HUES64 (cell line): Measurements from ENCODE around the gene TMEM132A. TPM values are rescaled to one million over a fixed set of nuclear protein-coding genes. Genes with fewer than 3 reads are reported as not detected.
A peak's percentile ranks its signal among the peaks of the same experiment; 100 is the strongest.

ENCODE experiments used
- H3K27ac ChIP-seq: 2 replicates; pipeline ENCODE4 v1.7.0; 2013; ENCODE audit warnings: low read depth, low read length, inconsistent platforms
- H3K27me3 ChIP-seq: 2 replicates; pipeline ENCODE4 v1.6.1; 2013; ENCODE audit warnings: mild to moderate bottlenecking, low read length; ENCODE audit not compliant: insufficient read depth
- H3K36me3 ChIP-seq: 2 replicates; pipeline ENCODE4 v1.6.1; 2013; ENCODE audit warnings: mild to moderate bottlenecking, low read length; ENCODE audit not compliant: insufficient read depth
- H3K4me1 ChIP-seq: 2 replicates; pipeline ENCODE4 v1.6.1; 2013; ENCODE audit warnings: mild to moderate bottlenecking, low read length, moderate library complexity; ENCODE audit not compliant: insufficient read depth
- H3K4me3 ChIP-seq: 2 replicates; pipeline ENCODE4 v1.5.1; 2013; ENCODE audit warnings: mild to moderate bottlenecking, low read length, moderate library complexity
- H3K9ac ChIP-seq: 2 replicates; pipeline ENCODE4 v1.6.1; 2013; ENCODE audit warnings: mild to moderate bottlenecking, low read depth, low read length
- H3K9me3 ChIP-seq: 2 replicates; pipeline ENCODE4 v1.6.1; 2013; ENCODE audit warnings: low read depth, low read length; ENCODE audit not compliant: insufficient read depth
- WGBS: fragments of 150-250, 120-280 bp; methylation state at CpG from one replicate; pipeline ENCODE4 v1.1.7; 2013; ENCODE audit warnings: missing lambda C conversion rate; 5-methylcytosine and 5-hydroxymethylcytosine counted together
- polyA plus RNA-seq, 2 experiments: library from polyadenylated mRNA; stranded (reverse); fragments of 50-300 nt; gene quantifications; one replicate each; pipeline ENCODE4 v1.2.3, GENCODE V29; 2013

The TMEM132A gene
- 73.4 TPM for polyA plus RNA-seq (2013, experiment 1 of 2)
- polyA plus RNA-seq (2013, experiment 2 of 2) = 73.1 TPM

GRCh38 chr11:60924110-60924905, at the start of gene TMEM132A:
TSS of gene TMEM132A (plus strand) at chr11:60924460. CDS start at chr11:60924634, 174 bp downstream.
- H3K4me3 ChIP-seq = peak within 1 kb of the TSS; percentile 86
- H3K9ac ChIP-seq = peak within 1 kb of the TSS; percentile 82
- H3K27ac ChIP-seq = no peak within 1 kb of the TSS

DNA sequence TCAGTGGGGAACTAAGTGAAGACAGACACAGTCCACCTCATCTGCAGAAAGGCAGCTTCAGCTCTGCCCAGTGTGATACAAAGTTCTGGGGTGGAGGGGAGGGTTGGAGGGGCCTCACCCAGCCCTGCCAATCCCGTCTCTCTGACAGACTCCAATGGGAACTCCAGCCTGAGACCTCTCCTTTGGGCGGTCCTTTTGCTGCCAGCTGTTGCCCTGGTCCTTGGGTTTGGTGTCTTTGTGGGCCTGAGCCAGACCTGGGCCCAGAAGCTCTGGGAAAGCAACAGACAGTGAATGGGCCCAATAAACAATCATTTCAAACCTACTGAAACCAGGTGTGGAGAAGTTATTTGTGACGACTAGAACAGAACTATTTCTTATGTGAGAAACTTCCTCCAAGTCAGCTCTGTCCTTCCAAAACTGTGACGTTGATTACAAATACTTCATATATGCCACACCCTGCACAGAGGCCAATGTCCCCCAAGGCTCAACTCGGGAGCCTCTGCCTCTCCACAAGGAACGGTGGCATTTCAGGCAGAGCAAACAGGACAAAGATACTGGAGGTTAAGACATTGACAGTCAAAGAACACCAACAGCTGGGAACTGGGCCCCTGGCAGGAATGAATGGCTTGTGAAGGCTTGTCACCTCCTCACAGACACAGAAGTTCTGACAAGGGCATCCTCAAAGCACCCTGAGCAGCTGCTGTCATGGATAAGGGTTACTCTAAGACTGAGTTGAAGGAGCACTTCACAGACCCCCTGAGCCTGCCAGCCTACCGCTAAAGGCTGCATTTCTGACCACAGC, 48.7 kb upstream of the TMEM132A start:
- no peak overlapping the region for H3K27ac ChIP-seq
- peaks cover 10% of the 10 kb centered on the region for H3K36me3 ChIP-seq
- no peak overlapping the region for H3K9ac ChIP-seq
- no peak overlapping the region for H3K4me3 ChIP-seq
- 97% methylated on average over 7 of the region's 7 CpGs for WGBS
- no peaks in the 10 kb centered on the region for H3K27me3 ChIP-seq
- H3K4me1 ChIP-seq = 0 out of 2 replicates have a peak, but pooled peaks cover 5% of the 10 kb centered on the region
- H3K9me3 ChIP-seq = no peaks in the 10 kb centered on the region

More at GRCh38 chr11:60924110-60924905, at the start of gene TMEM132A:
- peaks cover 4% of the 10 kb centered on the region; the same call in 1 of the 2 replicates for H3K27me3 ChIP-seq
- H3K36me3 ChIP-seq = peaks cover 55% of the 10 kb centered on the region
- WGBS = 1% methylated on average over 69 of the region's 69 CpGs
- H3K9me3 ChIP-seq = no peaks in the 10 kb centered on the region
- peaks cover 6% of the 10 kb centered on the region for H3K4me1 ChIP-seq

DNA sequence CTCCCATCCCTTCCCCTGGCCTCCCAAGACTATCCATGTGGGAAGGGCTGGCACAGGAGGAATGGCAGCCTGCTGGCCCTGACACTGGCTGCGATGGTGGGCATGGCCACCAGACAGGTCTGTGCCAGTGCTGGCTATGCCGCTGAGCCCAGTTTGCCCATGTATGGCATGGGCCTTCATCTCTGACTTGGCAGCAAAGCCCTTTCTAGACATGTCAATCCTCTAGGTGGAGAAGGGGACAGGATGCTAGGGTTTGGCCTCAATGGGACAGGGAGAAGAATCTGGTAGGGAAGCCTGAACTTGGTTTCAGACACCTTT, 48.1 kb upstream of the TMEM132A start:
- Histone ChIP-seq H3K9ac (no peak overlapping the region), H3K4me3 (no peak overlapping the region)
- WGBS = 97% methylated on average over 2 of the region's 2 CpGs

GRCh38 chr11:60878245-60879101, 45.8 kb upstream of the TMEM132A start:
- Histone ChIP-seq H3K36me3 (peaks cover 10% of the 10 kb centered on the region), H3K9me3 (no peaks in the 10 kb centered on the region), H3K27me3 (no peaks in the 10 kb centered on the region), H3K9ac (no peak overlapping the region), H3K4me1 (0 out of 2 replicates have a peak, but pooled peaks cover 1% of the 10 kb centered on the region), H3K4me3 (no peak overlapping the region), H3K27ac (no peak overlapping the region)
- 87% methylated on average over 5 of the region's 5 CpGs for WGBS

More for the DNA sequence above, 48.1 kb upstream of the TMEM132A start:
- Histone ChIP-seq H3K36me3 (peaks cover 10% of the 10 kb centered on the region), H3K27ac (no peak overlapping the region), H3K27me3 (no peaks in the 10 kb centered on the region), H3K4me1 (0 out of 2 replicates have a peak, but pooled peaks cover 5% of the 10 kb centered on the region), H3K9me3 (no peaks in the 10 kb centered on the region)

GRCh38 chr11:60879104-60879503, 45.2 kb upstream of the TMEM132A start:
- Histone ChIP-seq H3K4me1 (no peaks in the 10 kb centered on the region), H3K27me3 (no peaks in the 10 kb centered on the region), H3K4me3 (no peak overlapping the region), H3K9ac (no peak overlapping the region), H3K27ac (no peak overlapping the region), H3K36me3 (peaks cover 10% of the 10 kb centered on the region), H3K9me3 (no peaks in the 10 kb centered on the region)
- 67% methylated on average over 1 of the region's 1 CpG for WGBS

DNA sequence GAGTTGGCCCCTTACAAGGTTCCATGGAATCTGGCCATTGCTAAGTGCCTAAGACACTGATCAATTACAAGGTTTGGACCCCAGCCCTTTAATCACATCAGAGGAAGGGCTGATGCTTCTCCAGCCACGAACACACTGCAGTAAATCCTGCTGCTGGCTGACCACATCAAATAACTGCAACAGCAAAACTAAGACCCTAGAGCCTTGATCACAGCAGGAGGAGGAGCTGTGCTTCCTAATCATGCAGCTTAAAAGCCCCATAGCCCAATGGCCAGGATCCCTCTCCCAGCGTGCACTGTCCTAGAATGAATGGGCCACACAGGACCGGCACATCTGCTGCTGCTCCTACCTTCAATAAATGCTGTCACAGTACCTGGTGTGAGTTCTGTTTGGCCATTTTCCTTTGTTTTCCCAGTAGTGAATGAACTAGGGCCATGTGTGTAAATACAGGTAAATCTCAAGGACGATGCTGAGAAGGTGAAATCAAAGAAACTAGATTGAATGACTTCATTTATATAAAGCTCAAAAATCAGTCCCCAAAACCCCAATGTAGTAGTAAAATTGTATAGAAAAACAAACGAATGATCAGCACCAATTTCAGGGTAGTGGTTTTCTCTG, 44.2 kb upstream of the TMEM132A start:
- H3K27ac ChIP-seq = no peak overlapping the region
- WGBS = 95% methylated on average over 4 of the region's 5 CpGs

GRCh38 chr11:60880643-60881282, 43.5 kb upstream of the TMEM132A start:
- Histone ChIP-seq H3K36me3 (peaks cover 10% of the 10 kb centered on the region), H3K4me3 (no peak overlapping the region), H3K27me3 (no peaks in the 10 kb centered on the region), H3K4me1 (no peaks in the 10 kb centered on the region), H3K9me3 (no peaks in the 10 kb centered on the region), H3K27ac (no peak overlapping the region), H3K9ac (no peak overlapping the region)
- 95% methylated on average over 8 of the region's 8 CpGs for WGBS

More for the DNA sequence above, 44.2 kb upstream of the TMEM132A start:
- Histone ChIP-seq H3K36me3 (peaks cover 10% of the 10 kb centered on the region), H3K9me3 (no peaks in the 10 kb centered on the region), H3K9ac (no peak overlapping the region), H3K27me3 (no peaks in the 10 kb centered on the region), H3K4me1 (no peaks in the 10 kb centered on the region), H3K4me3 (no peak overlapping the region)

DNA sequence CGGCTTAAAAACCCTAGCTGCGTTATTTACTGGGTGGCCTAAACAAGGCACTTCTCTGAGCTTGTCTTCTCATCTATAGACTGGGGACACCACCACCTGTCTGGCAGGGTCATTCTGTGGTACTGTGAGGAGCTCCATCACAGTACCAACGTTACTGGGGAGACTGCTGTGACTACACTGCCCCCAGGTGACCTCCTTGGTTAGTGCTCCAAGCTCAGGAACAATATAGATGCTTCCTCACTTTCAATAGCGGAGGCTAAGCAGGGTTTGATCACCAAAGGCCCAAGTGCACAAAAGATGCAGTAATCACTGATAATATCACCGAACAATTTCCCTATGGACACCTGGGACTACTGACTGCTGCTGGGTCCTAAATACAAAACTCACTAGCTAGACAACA, 36.7 kb upstream of the TMEM132A start:
- Histone ChIP-seq H3K27me3 (no peaks in the 10 kb centered on the region), H3K4me3 (no peak overlapping the region), H3K9me3 (no peaks in the 10 kb centered on the region), H3K27ac (no peak overlapping the region), H3K36me3 (peaks cover 29% of the 10 kb centered on the region), H3K9ac (no peak overlapping the region), H3K4me1 (no peaks in the 10 kb centered on the region)
- 74% methylated on average over 5 of the region's 5 CpGs for WGBS

DNA sequence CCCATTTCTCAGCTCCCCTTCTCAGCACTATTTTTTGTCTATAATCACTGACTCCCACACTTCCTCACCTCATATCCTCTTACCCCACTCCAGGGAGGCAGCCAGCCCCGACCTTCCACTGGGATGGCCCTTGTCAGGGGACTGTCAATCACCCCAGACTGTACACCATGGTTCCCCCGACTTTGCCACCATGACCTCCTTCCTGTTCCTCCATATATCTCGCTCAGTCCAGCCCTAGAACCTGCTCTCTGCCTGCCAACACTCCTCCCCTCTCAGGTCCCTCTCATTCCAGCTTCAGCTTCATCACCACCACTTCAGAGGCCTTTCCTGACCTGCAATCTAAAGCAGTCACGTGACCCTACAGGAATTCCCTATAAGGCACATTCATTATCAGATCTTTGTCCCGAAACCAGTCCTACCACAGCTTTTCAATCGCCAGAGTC, 34.4 kb upstream of the TMEM132A start:
- Histone ChIP-seq H3K9ac (no peak overlapping the region), H3K27ac (no peak overlapping the region), H3K4me3 (no peak overlapping the region), H3K27me3 (no peaks in the 10 kb centered on the region), H3K9me3 (no peaks in the 10 kb centered on the region), H3K36me3 (peaks cover 51% of the 10 kb centered on the region), H3K4me1 (no peaks in the 10 kb centered on the region)
- WGBS = 83% methylated on average over 6 of the region's 6 CpGs

DNA sequence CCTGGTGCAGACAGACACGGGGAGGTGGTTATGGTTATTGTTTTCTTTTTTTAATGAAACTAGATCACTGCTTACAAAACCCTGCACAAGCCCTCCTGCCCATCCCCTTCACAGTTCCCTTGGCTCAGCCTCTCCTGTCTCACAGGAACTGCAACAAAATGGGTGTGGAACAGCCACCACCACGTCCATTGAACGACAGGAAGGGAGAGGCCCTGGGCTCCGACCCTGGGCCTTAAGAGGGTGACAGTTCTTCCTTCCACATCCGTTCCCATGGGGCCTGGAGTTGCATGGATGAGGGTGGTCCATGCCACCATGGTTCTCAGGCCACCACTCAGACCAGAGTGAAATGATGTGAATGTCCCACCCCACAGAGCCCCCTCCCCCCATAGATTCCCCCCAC, 33.6 kb upstream of the TMEM132A start:
- Histone ChIP-seq H3K36me3 (peaks cover 60% of the 10 kb centered on the region), H3K27ac (no peak overlapping the region), H3K4me3 (no peak overlapping the region), H3K9me3 (no peaks in the 10 kb centered on the region), H3K9ac (no peak overlapping the region), H3K4me1 (no peaks in the 10 kb centered on the region), H3K27me3 (no peaks in the 10 kb centered on the region)
- 94% methylated on average over 4 of the region's 5 CpGs for WGBS
